Cardiac fibroblast (primary cell): ENCODE results near the gene CTSW.

ENCODE experiments used
- DNase-seq, 2 donors: peaks; one replicate each; pipeline versions ENCODE4 v3.0.0 to v3.0.0-alpha.2; 2010; ENCODE audit warnings: low read depth in 2 of 2
- H3K4me3 ChIP-seq, 2 donors: replicated peaks in 1 of 2; 1 replicate in 1 of 2; 2 replicates in 1 of 2; pipeline ENCODE4 v1.5.1; 2011; ENCODE audit warnings: low read depth in 2 of 2, low read length in 2 of 2, mild to moderate bottlenecking in 2 of 2, moderate library complexity in 1 of 2
- CTCF ChIP-seq: IDR thresholded peaks from one replicate; pipeline ENCODE4 v1.5.1; 2011; ENCODE audit warnings: low read depth, mild to moderate bottlenecking, low read length, inconsistent platforms

The CTSW gene

GRCh38 chr11:65873318-65874156 lies 6.1 kb upstream of the CTSW start:
- DNase-seq = peak; percentile 93 to 95
- H3K4me3 ChIP-seq = peak overlapping the region; percentile 59 to 65
- TF ChIP-seq CTCF = no peak

GRCh38 chr11:65880027-65880426 lies 390 bp downstream of the CTSW start:
- TF ChIP-seq CTCF = no peak
- H3K4me3 ChIP-seq = no peak overlapping the region

GRCh38 chr11:65880844-65881421 lies 1.3 kb downstream of the CTSW start:
- TF ChIP-seq CTCF = no peak
- DNase-seq = no peak
- no peak overlapping the region for H3K4me3 ChIP-seq

More at GRCh38 chr11:65880027-65880426, 390 bp downstream of the CTSW start:
- no peak for DNase-seq

- no peak overlapping the region for H3K4me3 ChIP-seq
- TF ChIP-seq CTCF = no peak
- no peak for DNase-seq
Measured at GRCh38 chr11:65882120-65883057, 2.8 kb downstream of the CTSW start.

GRCh38 chr11:65883058-65883761 lies 3.6 kb downstream of the CTSW start:
- TF ChIP-seq CTCF = no peak
- no peak overlapping the region for H3K4me3 ChIP-seq
- no peak for DNase-seq
